Neural cell (in vitro differentiated cells): Measurements from ENCODE around the gene OTULIN. TPM values are rescaled to one million over a fixed set of nuclear protein-coding genes. Genes with fewer than 3 reads are reported as not detected.

ENCODE experiments used
- H2AFZ ChIP-seq: fragments of 200-600, 300-800 bp; sonication (generic), shearing (Covaris generic); 2 replicates; pipeline ENCODE4 v1.6.0; 2014; ENCODE audit warnings: low read depth, mild to moderate bottlenecking, antibody characterized with exemption, low read length, moderate library complexity
- H3F3A ChIP-seq: fragments of 200-600 bp; shearing (Covaris generic); 2 replicates; pipeline ENCODE4 v1.6.1; 2016; ENCODE audit warnings: mild to moderate bottlenecking, moderate library complexity, mixed read lengths, antibody characterized with exemption, low read length; ENCODE audit not compliant: insufficient read depth, poor library complexity, severe bottlenecking
- H3K27ac ChIP-seq: fragments of 200-600, 300-800 bp; sonication (generic), shearing (Covaris generic); 2 replicates; pipeline ENCODE4 v1.5.1; 2014; ENCODE audit warnings: mild to moderate bottlenecking, low read length, moderate library complexity
- H3K27me3 ChIP-seq: fragments of 300-800, 200-600 bp; sonication (generic), shearing (Covaris generic); 2 replicates; pipeline ENCODE4 v1.6.0; 2014; ENCODE audit warnings: mild to moderate bottlenecking, low read depth, low read length, moderate library complexity; ENCODE audit not compliant: insufficient read depth
- H3K36me3 ChIP-seq: fragments of 300-800, 200-600 bp; sonication (generic), shearing (Covaris generic); 2 replicates; pipeline ENCODE4 v1.5.1; 2014; ENCODE audit warnings: mild to moderate bottlenecking, antibody characterized with exemption, low read length, moderate library complexity; ENCODE audit not compliant: insufficient read depth
- H3K4me2 ChIP-seq: fragments of 300-800, 200-600 bp; sonication (generic), shearing (Covaris generic); 2 replicates; pipeline ENCODE4 v1.6.0; 2014; ENCODE audit warnings: mild to moderate bottlenecking, low read length
- H3K4me3 ChIP-seq: fragments of 300-800, 200-600 bp; sonication (generic), shearing (Covaris generic); 2 replicates; pipeline ENCODE4 v1.5.1; 2014; ENCODE audit warnings: mild to moderate bottlenecking, low read length, moderate library complexity
- H3K79me2 ChIP-seq: fragments of 200-600 bp; shearing (Covaris generic); replicated peaks from 2 replicates; pipeline ENCODE4 v1.6.0; 2014; ENCODE audit warnings: mild to moderate bottlenecking, low read length, moderate library complexity; ENCODE audit not compliant: insufficient read depth
- H3K9ac ChIP-seq: fragments of 300-800, 200-600 bp; sonication (generic), shearing (Covaris generic); 2 replicates; pipeline ENCODE4 v1.6.1; 2016; ENCODE audit warnings: mild to moderate bottlenecking, low read length, mixed read lengths
- H3K9me2 ChIP-seq: fragments of 200-600 bp; shearing (Covaris generic); 2 replicates; pipeline ENCODE4 v1.6.1; 2016; ENCODE audit warnings: mild to moderate bottlenecking, low read length, mixed read lengths; ENCODE audit not compliant: insufficient read depth
- H3K9me3 ChIP-seq: fragments of 200-600, 300-800 bp; sonication (generic), shearing (Covaris generic); 2 replicates; pipeline ENCODE4 v1.6.1; 2016; ENCODE audit warnings: mild to moderate bottlenecking, mixed run types, low read length, moderate library complexity, mixed read lengths
- H4K20me1 ChIP-seq: fragments of 200-600 bp; shearing (Covaris generic); 2 replicates; pipeline ENCODE4 v1.6.1; 2016; ENCODE audit warnings: mild to moderate bottlenecking, mixed run types; ENCODE audit not compliant: insufficient read depth
- EP300 ChIP-seq: fragments of 450-650 bp; conservative IDR thresholded peaks from 2 replicates; pipeline ENCODE4 v1.6.1; 2014; ENCODE audit warnings: antibody characterized with exemption, mild to moderate bottlenecking, moderate library complexity; ENCODE audit not compliant: poor library complexity, severe bottlenecking
- EZH2 ChIP-seq: fragments of 200-600, 300-800 bp; shearing (Covaris generic), sonication (generic); IDR thresholded peaks from 2 replicates; pipeline ENCODE4 v1.6.1; 2014; ENCODE audit warnings: antibody characterized with exemption, low read length, borderline replicate concordance, mild to moderate bottlenecking; ENCODE audit not compliant: insufficient read depth, poor library complexity, severe bottlenecking
- MXI1 ChIP-seq: fragments of 450-650 bp; conservative IDR thresholded peaks from 2 replicates; pipeline ENCODE4 v1.6.1; 2014; ENCODE audit warnings: antibody characterized with exemption, mild to moderate bottlenecking; ENCODE audit not compliant: poor library complexity, severe bottlenecking
- POLR2AphosphoS5 ChIP-seq: IDR thresholded peaks from 2 replicates; pipeline ENCODE4 v1.6.1; 2012
- RAD21 ChIP-seq: fragments of 450-650 bp; conservative IDR thresholded peaks from 2 replicates; pipeline ENCODE4 v1.6.1; 2014; ENCODE audit warnings: antibody characterized with exemption, mild to moderate bottlenecking, moderate library complexity
- SMC3 ChIP-seq: fragments of 450-650 bp; conservative IDR thresholded peaks from 2 replicates; pipeline ENCODE4 v1.6.1; 2014; ENCODE audit warnings: antibody characterized with exemption, mild to moderate bottlenecking, moderate library complexity; ENCODE audit not compliant: poor library complexity
- TAF1 ChIP-seq: IDR thresholded peaks from 2 replicates; pipeline ENCODE4 v1.6.1; 2012; ENCODE audit warnings: low read depth
- polyA plus RNA-seq: library from polyadenylated mRNA; depleted of rRNA; stranded (reverse); fragments of >200 nt; gene quantifications from 2 replicates; pipeline ENCODE4 v1.2.3, GENCODE V29; 2014
- TF ChIP-seq, protein P1 (sequence below): IDR thresholded peaks from 2 replicates; pipeline ENCODE4 v1.6.1; 2012; ENCODE audit warnings: borderline replicate concordance
- TF ChIP-seq, protein P2 (sequence below): fragments of 450-650 bp; IDR thresholded peaks from 2 replicates; pipeline ENCODE4 v1.5.1; 2014; ENCODE audit warnings: antibody characterized with exemption, mild to moderate bottlenecking, moderate library complexity; ENCODE audit not compliant: poor library complexity, severe bottlenecking

OTULIN gene
- polyA plus RNA-seq, 1 donor from 2014 or later: 19.9 TPM

DNA sequence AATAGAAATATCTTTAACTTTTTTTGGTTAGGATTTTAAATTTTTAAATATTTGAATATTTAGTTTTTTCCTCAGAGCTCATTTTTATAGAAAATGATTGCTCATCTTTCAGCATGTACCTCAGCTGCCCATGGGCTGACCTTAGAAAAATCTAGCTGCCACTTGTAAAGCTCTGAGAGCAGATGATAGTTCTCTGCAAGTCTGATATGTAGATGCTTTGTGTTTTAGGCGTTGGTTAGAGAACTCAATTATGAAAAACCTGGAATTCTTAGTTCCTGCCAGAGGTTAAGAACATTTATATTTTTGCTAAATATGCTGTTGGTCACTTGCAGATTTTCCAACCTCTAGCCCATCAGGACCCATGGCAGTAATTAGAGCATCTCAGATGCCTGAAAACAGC, 15.1 kb downstream of the OTULIN start:
- Histone ChIP-seq H4K20me1 (no peaks in the 10 kb centered on the region), H2AFZ (no peak overlapping the region), H3K9me3 (no peaks in the 10 kb centered on the region), H3K4me2 (no peak overlapping the region), H3K27ac (no peak overlapping the region), H3K36me3 (peaks cover 13% of the 10 kb centered on the region), H3K79me2 (no peaks in the 10 kb centered on the region), H3K9ac (no peak overlapping the region), H3K9me2 (no peaks in the 10 kb centered on the region), H3F3A (no peaks in the 10 kb centered on the region), H3K27me3 (no peaks in the 10 kb centered on the region), H3K4me3 (no peak overlapping the region)
- TF ChIP-seq EZH2: no peak
- no peak for TF ChIP-seq MXI1
- TF ChIP-seq, protein P1, sequence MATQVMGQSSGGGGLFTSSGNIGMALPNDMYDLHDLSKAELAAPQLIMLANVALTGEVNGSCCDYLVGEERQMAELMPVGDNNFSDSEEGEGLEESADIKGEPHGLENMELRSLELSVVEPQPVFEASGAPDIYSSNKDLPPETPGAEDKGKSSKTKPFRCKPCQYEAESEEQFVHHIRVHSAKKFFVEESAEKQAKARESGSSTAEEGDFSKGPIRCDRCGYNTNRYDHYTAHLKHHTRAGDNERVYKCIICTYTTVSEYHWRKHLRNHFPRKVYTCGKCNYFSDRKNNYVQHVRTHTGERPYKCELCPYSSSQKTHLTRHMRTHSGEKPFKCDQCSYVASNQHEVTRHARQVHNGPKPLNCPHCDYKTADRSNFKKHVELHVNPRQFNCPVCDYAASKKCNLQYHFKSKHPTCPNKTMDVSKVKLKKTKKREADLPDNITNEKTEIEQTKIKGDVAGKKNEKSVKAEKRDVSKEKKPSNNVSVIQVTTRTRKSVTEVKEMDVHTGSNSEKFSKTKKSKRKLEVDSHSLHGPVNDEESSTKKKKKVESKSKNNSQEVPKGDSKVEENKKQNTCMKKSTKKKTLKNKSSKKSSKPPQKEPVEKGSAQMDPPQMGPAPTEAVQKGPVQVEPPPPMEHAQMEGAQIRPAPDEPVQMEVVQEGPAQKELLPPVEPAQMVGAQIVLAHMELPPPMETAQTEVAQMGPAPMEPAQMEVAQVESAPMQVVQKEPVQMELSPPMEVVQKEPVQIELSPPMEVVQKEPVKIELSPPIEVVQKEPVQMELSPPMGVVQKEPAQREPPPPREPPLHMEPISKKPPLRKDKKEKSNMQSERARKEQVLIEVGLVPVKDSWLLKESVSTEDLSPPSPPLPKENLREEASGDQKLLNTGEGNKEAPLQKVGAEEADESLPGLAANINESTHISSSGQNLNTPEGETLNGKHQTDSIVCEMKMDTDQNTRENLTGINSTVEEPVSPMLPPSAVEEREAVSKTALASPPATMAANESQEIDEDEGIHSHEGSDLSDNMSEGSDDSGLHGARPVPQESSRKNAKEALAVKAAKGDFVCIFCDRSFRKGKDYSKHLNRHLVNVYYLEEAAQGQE: no peak
- no peak for TF ChIP-seq EP300
- TF ChIP-seq, protein P2, sequence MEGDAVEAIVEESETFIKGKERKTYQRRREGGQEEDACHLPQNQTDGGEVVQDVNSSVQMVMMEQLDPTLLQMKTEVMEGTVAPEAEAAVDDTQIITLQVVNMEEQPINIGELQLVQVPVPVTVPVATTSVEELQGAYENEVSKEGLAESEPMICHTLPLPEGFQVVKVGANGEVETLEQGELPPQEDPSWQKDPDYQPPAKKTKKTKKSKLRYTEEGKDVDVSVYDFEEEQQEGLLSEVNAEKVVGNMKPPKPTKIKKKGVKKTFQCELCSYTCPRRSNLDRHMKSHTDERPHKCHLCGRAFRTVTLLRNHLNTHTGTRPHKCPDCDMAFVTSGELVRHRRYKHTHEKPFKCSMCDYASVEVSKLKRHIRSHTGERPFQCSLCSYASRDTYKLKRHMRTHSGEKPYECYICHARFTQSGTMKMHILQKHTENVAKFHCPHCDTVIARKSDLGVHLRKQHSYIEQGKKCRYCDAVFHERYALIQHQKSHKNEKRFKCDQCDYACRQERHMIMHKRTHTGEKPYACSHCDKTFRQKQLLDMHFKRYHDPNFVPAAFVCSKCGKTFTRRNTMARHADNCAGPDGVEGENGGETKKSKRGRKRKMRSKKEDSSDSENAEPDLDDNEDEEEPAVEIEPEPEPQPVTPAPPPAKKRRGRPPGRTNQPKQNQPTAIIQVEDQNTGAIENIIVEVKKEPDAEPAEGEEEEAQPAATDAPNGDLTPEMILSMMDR: no peak
- TF ChIP-seq TAF1: no peak
- no peak for TF ChIP-seq POLR2AphosphoS5
- TF ChIP-seq RAD21: no peak
- TF ChIP-seq SMC3: no peak

DNA sequence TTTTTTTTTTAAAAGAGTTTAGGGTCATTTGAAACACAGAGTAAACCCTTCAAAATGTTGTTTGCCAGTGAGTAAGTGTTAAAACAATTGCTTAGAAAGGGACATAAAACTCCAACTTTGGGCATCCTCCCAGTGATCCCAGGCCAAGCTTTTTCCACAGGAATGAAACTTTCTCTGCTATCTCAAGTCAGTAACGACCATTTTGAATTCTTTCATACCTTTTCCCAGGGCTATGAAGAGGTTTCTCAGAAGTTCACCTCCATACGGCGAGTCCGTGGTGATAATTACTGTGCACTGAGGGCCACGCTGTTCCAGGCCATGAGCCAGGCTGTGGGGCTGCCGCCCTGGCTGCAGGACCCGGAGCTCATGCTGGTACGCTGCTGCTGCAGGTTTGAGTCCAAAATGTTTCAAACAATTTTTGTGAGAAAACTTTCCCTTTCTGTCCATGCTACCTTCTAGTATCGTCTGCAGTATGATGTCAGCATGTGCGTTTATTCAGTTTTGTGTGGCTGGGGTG, 16.8 kb downstream of the OTULIN start:
- no peaks in the 10 kb centered on the region for H3K9me3 ChIP-seq
- H4K20me1 ChIP-seq: no peaks in the 10 kb centered on the region
- peaks cover 13% of the 10 kb centered on the region for H3K36me3 ChIP-seq
- no peak overlapping the region for H3K4me3 ChIP-seq
- H3K4me2 ChIP-seq: no peak overlapping the region
- no peaks in the 10 kb centered on the region for H3F3A ChIP-seq
- no peaks in the 10 kb centered on the region for H3K79me2 ChIP-seq
- no peaks in the 10 kb centered on the region for H3K27me3 ChIP-seq
- no peak overlapping the region for H3K27ac ChIP-seq
- H3K9ac ChIP-seq: no peak overlapping the region
- TF ChIP-seq, protein P2: no peak
- TF ChIP-seq MXI1: no peak
- TF ChIP-seq SMC3: no peak
- TF ChIP-seq EP300: no peak
- no peak for TF ChIP-seq RAD21
- TF ChIP-seq, protein P1: no peak
- no peak for TF ChIP-seq POLR2AphosphoS5
- no peak for TF ChIP-seq TAF1
- TF ChIP-seq EZH2: no peak
- H3K9me2 ChIP-seq: no peaks in the 10 kb centered on the region
- H2AFZ ChIP-seq: no peak overlapping the region
